DMS53 treated with DMSO at 0.1 percent for 48 hours (cell line): Measurements from ENCODE around the gene PCSK6.
"Not testable (repeated sequence)": the region's sequence is repeated elsewhere in the genome, so short reads cannot be mapped to it uniquely, and the experiment has no call there.

Experiments
- DNase-seq: peaks from one replicate; lab custom pipeline; 2025; ENCODE audit not compliant: unreplicated experiment; lab: John Stamatoyannopoulos, UW

Gene PCSK6

DNA sequence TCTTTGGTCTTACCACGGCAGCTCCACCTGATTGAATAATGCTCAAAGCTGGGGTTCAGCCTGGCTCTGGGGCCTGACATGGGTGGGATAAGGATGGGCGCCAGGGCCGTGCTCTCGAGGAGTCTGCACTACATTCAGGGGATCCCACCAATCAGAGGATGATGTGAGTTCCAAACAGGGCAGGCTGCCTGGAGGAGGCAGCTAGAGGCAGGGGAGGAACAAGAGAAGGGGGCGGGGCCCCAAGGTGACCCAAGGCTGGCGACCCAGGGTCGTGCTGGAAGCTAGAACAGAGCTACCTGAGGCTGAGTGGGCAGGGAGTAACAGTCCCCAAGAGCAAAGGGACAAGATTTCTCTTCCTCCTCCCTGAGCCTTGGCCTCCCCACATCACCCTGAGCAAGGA, 56.1 kb downstream of the PCSK6 start:
- no peak for DNase-seq

DNA sequence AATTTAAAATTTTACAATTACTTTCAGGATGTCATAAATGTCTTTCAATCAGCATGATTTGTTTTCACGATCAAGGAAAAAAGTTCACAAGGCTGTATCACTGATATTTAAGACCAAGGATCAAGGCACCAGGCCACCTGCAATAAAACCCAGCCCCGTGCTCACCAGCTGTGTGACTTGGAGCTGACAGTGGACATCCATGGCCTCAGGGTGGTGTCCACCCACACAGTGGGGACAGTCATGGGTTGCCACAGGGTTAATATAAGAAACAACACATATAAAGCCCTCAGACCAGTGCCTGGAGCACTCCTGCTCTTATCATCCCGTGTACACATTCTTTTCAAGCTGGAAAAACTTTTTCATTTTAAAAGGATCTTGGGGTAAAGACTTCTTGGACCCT, 56.5 kb downstream of the PCSK6 start:
- no peak for DNase-seq

DNA sequence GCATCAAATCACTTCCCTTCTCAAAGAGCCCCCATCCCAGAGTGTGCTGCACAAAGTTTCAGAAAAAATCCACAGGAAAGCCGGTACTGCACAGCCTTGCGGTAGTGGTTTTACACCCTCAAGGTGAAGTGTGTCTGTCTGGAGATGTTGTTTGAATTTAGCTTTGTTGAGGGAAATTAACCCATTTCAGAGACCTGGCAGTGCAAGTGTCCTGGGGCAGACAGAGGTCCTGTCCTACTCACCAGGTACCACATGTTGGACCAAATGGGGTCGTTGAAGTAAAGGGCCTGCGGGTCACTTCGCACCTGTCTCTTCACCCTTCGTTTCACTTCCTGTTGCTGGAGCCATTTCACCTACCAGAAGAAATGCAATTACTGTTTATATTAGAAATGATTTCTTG, 57.8 kb downstream of the PCSK6 start:
- DNase-seq, result no peak

DNA sequence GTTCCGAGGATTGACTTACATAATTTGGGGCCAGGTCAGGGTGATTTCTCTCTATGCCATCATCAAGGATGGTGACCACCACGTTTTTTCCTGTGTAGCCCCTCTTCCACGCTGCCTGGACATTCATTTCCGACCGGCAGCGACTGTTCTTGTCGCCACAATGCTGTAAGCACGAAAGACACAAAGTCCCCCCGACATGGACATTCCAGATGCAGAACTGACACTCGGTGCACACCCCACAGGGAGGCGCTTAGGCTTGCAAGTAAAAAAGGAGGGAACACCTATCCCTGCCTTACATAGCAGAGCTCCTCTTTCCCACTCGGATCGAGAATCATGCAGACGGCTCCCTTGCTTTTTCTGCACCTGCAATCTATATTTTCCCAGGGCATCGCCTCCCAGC, 58.2 kb downstream of the PCSK6 start:
- DNase-seq, result no peak

DNA sequence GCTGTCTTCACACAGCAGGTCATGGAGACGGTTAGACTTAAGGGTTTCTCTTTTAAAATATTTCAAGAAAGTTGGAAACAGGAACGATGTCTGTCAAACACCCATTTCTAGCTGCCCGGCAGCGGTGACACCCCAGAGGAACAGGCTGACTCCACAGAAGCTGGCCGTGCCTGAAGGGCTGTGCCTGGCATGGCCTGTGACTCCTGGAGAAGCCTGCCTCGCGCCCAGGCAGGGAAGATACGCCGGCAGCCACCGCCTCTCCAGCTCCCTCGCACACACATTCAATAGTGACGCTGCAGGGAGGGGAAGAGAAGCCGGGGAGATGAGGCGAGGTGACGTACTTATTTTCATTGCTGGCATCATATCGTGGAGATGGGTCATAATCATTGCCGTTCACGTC, 59.9 kb downstream of the PCSK6 start:
- no peak for DNase-seq

DNA sequence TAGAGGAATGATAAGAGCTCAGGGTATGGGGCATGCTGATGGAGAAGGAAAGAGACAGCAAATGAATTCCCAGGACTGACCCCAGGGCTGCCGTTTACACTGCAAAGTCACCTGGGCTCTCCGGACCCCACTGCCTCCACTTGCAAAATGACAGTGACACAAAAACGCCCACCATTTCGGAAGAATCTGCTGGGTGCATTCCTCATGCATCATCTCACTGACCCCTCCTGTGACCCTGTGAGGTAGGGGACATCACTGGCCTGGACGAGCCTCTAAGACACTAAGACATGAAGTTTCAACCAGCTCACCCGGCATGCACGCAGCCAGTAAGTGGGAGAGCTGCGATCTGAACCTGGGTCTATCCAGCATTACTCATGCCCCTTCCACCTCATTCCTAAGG, 60.3 kb downstream of the PCSK6 start:
- DNase-seq, result no peak

DNA sequence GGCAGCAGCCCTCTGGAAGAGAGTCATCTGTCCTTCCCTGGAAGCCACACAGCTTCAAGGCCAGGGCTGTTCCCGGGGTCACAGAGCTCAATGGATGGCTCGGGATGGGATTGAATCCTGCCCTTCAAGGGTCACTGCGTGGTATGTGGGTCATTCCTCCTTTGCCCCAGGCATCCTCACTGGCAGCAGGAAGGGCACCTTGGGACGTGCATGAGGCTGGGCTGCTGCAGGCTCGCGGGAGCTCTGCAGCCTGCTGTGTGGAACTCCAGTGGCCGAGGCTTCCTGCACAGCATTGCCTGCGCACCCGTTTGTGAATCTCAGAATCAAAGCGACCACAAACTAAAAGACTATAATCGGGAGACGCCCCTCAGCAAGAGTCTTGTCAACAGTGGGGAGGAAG, 60.7 kb downstream of the PCSK6 start:
- DNase-seq, result no peak

DNA sequence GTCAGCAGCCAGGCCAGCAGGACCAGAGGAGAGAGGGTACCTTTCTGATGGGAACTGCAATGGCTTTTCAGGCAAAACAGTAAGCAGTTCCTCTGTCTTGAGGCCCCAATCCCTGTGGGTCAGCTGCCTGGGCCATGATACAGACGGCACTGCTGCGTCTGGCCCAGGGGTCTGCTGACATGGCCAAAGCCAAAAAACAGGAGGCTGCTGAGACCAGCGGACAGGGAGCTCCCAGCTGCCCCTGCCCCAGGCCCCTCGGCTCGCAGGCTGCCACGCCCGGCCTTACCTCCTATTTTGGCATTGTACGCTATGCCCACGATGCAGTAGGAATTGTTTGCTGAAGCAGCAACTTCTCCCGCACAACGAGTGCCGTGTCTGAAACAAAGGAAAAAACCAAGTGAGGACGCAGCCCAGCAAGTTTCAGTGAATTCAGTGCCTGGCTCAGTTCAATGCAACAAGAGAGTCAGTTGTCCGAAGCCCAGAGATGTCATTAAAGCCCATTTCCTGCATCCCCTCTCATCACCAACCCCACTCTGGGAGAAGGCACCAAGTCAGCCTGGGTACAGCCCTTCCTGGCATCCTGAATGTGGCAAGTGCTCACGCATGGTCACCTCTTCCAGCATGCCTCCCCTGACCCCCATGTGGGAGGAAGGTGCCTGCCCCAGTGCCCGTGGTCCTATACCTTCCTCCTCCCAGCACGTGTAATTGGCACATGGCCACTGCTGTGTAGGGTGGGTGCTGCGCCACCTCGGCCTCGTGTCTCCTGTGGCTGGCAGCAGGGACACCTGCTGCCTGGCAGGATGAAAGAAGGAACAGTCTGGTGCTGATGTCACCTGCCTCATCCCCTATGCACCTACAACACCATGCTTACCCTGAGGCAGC, 61.7 kb downstream of the PCSK6 start:
- no peak for DNase-seq

DNA sequence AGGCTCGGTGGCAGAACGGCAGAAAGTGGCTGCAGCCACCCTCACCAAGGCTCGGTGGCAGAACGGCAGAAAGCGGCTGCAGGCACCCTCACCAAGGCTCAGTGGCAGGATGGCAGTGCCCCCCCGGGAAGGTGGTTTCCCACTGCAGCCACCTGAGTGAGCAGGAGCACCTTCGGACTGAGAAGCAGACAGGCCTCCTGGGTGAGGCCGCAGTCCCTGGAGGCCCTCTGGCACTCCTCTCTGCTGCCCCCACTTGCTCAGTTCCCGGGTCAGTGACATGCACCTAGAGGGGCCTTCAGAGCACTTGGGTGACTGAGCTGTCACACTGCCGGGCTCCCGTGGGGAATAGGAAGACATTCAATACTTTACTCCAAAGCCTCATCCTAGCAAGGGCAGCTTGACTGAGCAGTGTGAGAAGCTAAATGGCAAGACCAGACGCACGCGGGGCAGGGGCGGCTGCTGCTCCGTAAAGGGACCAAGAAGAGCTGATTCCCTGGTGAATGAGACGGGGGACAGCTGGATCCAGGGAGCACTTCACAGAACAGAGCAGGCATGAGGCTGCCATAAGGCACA, 62.7 kb downstream of the PCSK6 start:
- DNase-seq, result no peak

DNA sequence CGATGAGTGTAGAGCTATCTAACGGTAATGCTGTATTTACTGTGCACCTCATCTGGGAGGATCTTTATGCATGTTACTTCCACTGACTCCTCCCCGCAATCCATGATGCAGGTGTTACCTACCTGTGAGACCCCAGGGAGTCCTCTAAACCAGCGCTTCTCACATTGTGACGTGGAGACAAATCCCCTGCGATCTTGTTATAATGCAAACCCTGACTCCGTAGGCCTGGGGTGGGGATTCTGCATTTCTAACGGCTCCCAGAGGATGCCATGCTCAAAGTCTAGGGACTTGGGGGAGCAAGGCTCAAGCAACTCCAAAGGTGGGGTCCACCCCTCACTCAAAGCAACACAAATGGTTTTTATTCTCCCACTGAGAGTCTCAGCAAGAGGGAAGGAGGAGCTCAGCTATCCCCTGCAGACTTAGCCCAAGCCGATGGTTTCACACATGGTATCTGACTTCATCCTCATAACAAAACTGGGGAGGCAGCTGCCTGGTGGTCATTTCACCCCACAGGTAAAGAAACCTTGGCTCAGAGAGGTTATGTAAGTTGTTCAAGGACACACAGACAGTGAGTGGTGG, 63.6 kb downstream of the PCSK6 start:
- DNase-seq, result no peak

DNA sequence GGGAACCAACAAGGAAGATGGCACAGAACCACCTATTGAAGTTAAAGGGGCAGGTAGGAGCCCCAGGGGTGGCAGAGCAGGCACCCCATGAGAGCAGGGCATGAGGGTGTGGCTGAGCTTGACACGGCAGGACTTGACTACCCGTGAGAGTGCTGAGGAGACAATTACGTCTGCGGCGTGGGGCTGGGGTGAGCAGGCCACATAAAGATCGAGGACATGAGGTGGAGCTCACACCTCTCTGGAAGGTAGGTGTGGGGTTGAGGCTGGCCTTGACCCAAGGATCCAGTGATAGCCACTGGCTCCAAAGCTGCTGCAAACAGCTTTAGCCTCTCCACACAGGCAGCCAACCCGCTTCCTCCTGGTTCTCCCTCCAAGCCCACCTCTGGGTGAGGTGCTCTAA, 64.5 kb downstream of the PCSK6 start:
- DNase-seq, result no peak

DNA sequence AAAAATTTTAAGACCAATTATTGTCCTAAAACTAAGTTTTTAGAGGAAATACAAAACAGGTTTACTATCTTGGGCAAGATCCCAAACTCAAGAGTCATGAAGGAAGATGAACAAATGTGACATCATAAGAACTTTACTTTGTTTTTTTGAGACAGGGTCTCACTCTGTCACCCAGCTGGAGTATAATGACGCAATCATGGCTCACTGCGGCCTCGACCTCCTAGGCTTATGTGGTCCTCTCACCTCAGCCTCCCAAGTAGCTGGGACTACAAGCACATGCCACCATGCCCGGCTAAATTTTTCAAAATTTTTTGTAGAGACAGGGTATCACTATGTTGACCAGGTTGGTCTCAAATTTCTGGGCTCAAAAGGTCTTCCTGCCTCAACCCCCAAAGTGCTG, 69.3 kb downstream of the PCSK6 start:
- DNase-seq, result no peak

DNA sequence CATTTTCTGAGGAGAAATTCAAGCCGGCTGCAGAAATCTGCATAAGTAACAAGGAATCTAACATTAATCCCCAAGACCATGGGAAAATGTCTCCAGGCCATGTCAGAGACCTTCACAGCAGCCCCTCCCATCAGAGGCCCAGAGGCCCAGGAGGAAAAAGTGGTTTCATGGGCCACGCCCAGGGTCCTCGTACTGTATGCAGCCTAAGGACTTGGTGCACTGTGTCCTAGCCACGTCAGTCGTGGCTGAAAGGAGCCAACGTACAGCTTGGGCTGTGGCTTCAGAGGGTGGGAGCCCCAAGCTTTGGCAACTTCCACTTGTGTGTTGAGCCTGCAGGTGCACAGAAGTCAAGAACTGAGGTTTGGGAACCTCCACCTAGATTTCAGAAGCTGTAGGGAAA, 73.0 kb downstream of the PCSK6 start:
- DNase-seq, result not testable (repeated sequence)

DNA sequence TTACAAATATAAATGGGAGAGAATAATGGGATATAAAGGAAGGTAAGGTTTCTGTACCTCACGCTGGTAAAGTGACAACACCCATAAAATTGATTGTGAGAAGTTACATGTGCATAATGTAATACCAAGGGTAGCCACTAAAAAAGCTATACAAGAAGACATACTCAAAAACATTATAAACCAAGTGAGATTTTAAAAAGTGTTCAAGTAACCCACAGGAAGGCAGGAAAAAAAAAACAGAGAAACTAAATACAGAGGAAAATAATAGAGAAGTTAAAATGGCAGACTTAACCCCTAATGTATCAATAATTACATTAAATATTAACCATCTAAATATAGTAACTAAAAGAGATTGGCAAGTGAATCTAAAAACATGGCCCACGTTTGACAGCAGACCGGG, 76.3 kb downstream of the PCSK6 start:
- no peak for DNase-seq

DNA sequence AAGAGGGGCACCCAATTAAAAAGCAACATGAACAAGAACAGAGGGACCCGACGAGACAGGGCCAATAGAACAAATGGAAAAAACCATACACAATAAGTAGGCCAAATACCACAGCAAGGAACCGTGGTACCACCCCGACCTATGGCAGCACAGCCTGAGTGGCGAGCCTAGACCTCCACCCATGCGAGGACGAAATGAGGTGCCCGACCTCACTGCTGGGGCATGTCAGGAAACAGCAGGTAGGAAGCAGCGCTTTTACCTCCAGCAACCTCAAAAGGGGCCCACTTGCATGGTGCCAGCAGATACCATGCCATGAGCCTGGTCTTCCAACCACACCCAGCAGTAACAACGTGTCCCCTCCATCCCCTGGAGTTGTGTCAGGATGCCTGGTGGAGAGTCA, 77.9 kb downstream of the PCSK6 start:
- DNase-seq, result no peak

DNA sequence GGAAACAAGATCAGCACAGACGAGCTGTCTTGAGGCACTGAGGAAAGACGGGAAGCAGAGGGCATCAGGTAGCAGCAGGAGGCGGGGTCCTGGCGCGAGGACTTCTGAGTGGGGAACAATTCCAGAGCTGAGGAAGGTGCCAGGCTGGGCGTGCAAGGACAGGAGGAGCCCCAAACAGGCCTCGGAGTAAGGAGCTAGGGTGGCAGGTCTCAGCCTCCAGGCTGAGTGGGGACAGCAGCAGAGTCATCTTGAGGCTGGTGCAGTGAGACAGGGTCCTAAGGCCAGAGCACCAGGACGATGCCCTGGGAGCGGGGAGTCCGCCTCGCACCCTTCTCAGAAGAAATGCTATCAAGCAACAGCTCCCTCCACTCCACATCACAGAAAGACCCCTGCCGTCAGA, 78.4 kb downstream of the PCSK6 start:
- no peak for DNase-seq

DNA sequence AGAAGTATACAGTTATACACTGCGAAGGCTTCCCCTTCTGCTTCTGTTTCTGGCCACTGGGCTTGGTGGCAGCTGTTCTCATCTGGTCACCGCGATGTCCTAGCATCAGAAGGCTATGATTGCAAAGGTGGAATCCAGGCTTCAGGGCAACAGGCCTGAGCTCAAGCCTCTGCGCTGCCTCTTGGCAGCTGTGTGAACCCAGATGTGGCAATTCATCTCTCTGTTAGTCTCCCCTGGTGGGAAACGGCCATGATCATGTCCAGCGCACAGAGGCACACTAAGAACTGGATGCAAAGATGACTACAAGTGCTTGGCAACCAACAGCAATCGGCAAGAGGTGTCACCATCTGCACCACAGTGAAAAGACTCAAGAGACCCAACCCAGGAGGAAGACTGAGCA, 78.9 kb downstream of the PCSK6 start:
- no peak for DNase-seq

DNA sequence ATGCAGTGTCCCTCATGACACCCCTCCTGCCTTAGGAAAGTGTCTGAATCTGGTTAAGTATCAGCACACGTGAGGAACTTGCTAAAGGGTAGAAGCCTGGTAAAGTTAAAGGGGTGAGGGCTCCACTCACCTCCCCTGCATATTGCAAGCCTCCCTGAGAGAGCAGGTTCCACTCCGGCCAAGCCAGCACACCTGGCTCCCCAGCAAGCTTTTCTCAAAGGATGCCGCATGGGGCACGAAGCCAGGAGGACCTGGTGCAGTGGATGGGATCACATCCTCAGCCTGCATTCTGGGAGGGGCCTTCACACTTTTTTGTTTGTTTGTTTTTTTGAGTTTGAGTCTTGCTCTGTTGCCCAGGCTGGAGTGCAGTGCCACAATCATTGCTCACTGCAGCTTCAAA, 79.9 kb downstream of the PCSK6 start:
- DNase-seq, result no peak

DNA sequence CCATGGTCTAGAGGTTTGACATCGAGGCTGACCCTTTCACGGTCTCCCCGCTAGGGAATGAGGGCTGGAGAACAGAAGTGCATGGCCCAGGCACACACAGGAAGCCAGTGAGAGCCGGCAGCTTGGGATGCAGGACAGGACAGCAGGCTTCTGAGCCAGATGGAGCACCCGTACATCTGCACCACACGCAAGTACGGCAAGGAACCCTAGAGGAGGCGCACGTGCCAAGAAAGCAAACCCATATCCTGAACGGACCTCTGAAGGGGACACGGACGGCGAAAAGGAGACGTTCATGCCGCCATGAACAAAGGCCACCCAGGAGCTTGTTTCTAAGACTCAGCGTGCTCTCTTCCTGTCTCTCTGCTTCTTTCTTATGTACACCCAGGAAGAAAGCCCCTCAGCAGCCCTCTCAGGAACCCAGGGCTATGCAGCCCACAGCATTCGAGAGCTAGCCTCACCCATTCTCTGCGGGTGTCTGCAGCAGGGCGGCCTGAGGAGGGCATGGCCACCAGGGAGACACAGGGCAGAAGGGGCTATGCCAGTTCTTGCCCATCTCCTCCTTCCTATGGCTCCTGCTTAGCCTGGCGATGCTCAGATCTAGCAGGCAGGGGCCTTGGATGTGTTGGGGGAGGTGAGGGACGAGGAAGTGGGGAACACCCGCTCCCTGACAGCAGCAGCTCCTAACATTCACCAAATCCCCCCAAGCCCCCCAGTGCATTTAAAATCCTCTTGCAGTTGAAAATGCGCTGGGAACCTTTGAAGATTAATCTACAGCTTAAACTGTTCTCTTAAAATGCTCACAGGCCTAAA, 81.3 kb downstream of the PCSK6 start:
- no peak for DNase-seq

DNA sequence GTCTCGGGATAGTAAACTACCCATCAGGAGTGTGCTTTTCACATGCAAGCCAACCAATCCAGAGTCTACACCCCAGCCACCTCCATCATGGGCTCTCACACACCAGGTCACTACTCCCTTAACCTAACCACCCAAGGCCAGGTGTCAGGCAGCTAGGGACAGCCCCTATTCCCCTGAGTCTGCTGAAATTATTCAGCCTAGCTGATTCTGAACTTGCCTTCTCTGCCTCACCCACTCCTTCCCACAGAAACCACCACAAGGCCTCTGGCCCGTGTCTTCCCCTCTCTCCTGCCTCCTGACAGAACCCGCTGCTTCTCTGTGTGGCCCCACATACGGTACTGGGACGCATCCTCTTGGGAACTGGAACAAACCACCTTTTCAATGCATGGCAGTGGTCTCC, 82.1 kb downstream of the PCSK6 start:
- DNase-seq, result no peak

DNA sequence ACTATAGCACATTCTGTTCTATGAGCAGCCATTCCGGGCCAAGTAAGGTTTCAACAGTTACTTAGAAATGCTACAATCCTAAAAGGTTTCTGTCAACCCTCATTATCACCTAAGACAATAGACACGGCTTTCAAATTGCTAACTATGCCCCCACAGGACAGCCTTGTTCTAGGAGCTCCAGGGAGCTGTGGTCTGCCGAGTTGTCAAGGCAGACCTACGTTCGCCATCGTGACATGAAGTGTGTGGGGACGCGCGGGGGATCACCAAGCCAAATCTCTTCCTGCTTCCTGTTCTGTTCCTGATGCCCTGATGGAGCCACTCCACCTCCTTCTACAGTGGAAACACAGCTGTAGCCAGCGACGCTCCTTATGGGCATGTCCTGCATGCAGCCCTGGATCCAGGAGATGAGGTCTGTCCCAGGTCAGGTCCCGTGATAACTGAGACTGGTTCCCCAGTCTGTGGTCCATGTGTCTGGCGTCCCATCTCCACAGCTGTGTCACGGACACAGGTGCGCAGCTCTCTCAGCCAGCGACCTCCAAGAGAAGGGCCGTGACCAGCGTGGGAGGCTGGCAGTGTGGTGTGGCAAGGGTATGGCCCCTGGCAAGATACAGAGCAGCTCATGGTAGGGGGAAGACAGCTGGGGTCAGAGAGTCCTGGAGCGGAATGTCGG, 82.8 kb downstream of the PCSK6 start:
- no peak for DNase-seq
